ENCODE measurements around the gene KRT31.

The KRT31 gene

DNA sequence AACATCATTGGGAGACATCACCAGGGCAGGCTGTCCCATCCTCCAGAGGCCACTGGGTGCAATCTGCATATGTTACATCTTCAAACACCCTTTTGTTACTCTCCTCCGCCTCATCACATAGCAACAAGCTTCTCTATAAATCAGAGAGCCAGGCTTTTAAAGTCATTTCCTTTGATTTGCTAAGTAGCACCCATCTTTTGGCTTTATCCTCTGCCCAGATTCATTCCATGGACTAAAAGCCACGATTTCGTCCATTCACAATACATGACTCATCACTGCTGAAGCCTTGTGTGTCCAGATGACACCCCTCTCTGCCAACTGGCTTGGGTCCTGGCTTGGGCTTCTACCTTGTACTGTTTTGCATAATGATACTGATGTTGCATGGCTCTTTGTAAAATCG, 45.3 kb upstream of the KRT31 start:
- CTCF ChIA-PET: interaction anchor here (0.6 to 1.6 kb wide), 4 partner anchors 16 to 508 kb away, joined by 3 to 7 read pairs (median 4); no protein-coding TSS in a partner anchor
- POLR2A ChIA-PET: no interaction called here
- no peaks in the 10 kb centered on the region for H3K9me3 ChIP-seq (ENCODE audit: control insufficient read depth, insufficient read depth, low read depth, low read length)
- TF ChIP-seq ZNF621 (tag by site-specific recombination; IDR thresholded peaks at IDR 0.05): no peak
- TF ChIP-seq, protein P1, sequence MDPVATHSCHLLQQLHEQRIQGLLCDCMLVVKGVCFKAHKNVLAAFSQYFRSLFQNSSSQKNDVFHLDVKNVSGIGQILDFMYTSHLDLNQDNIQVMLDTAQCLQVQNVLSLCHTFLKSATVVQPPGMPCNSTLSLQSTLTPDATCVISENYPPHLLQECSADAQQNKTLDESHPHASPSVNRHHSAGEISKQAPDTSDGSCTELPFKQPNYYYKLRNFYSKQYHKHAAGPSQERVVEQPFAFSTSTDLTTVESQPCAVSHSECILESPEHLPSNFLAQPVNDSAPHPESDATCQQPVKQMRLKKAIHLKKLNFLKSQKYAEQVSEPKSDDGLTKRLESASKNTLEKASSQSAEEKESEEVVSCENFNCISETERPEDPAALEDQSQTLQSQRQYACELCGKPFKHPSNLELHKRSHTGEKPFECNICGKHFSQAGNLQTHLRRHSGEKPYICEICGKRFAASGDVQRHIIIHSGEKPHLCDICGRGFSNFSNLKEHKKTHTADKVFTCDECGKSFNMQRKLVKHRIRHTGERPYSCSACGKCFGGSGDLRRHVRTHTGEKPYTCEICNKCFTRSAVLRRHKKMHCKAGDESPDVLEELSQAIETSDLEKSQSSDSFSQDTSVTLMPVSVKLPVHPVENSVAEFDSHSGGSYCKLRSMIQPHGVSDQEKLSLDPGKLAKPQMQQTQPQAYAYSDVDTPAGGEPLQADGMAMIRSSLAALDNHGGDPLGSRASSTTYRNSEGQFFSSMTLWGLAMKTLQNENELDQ (tag by site-specific recombination; IDR thresholded peaks at IDR 0.05; ENCODE audit: low read depth): no peak
- TF ChIP-seq, protein P2, sequence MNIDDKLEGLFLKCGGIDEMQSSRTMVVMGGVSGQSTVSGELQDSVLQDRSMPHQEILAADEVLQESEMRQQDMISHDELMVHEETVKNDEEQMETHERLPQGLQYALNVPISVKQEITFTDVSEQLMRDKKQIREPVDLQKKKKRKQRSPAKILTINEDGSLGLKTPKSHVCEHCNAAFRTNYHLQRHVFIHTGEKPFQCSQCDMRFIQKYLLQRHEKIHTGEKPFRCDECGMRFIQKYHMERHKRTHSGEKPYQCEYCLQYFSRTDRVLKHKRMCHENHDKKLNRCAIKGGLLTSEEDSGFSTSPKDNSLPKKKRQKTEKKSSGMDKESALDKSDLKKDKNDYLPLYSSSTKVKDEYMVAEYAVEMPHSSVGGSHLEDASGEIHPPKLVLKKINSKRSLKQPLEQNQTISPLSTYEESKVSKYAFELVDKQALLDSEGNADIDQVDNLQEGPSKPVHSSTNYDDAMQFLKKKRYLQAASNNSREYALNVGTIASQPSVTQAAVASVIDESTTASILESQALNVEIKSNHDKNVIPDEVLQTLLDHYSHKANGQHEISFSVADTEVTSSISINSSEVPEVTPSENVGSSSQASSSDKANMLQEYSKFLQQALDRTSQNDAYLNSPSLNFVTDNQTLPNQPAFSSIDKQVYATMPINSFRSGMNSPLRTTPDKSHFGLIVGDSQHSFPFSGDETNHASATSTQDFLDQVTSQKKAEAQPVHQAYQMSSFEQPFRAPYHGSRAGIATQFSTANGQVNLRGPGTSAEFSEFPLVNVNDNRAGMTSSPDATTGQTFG (tag by site-specific recombination; IDR thresholded peaks at IDR 0.05; ENCODE audit: borderline replicate concordance): no peak
- no peaks in the 10 kb centered on the region for H3K4me1 ChIP-seq (ENCODE audit: control insufficient read depth, insufficient read depth, low read length)
- H3K4me3 ChIP-seq (ENCODE audit: low read depth, low read length): no peak overlapping the region
- H3K27ac ChIP-seq (ENCODE audit: extremely low read depth, low read depth, low read length): no peak overlapping the region
- H3K36me3 ChIP-seq (ENCODE audit: control insufficient read depth in 2 of 2, insufficient read depth in 1 of 2, low read length in 2 of 2): no peaks in the 10 kb centered on the region

DNA sequence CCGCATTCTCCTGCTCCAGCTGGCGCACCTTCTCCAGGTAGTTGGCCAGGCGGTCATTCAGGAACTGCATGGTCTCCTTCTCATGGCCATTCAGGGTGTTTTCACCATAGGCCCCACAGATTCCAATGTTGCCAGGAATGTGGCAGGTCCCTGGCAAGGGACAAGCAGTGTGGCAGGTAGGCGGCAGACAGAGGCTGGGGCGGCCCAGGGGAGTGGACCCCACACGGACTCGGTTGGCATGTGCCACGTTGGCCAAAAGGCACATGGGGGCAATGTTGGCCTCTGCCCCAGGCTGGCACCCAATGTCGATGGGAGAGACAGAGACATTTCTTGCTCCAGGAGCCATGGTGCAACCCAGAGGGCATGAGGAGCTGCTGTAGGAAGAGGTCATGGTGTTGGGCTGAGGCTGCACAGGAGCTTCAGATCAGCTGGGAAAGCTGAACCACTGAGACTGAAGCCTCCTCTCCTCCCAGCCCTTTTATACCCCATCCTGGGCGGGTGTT, 43.2 kb upstream of the KRT31 start, which contains the start of gene KRT38:
KRT38 (minus strand) TSS at position 453 of the 503 bp plus-strand sequence; CDS start at position 391, 62 bp downstream.
- POLR2A ChIA-PET: no interaction called here
- Histone ChIP-seq H3K4me1 (ENCODE audit: control insufficient read depth, insufficient read depth, low read length) (no peaks in the 10 kb centered on the region), H3K9me3 (ENCODE audit: control insufficient read depth, insufficient read depth, low read depth, low read length) (no peaks in the 10 kb centered on the region), H3K36me3 (ENCODE audit: control insufficient read depth in 2 of 2, insufficient read depth in 1 of 2, low read length in 2 of 2) (no peaks in the 10 kb centered on the region), H3K4me3 (ENCODE audit: low read depth, low read length) (no peak within 1 kb of the TSS), H3K27ac (ENCODE audit: extremely low read depth, low read depth, low read length) (no peak within 1 kb of the TSS)
- CTCF ChIA-PET: interaction anchor here (0.5 kb wide), 1 partner anchor 110 kb away, joined by 3 read pairs; no protein-coding TSS in a partner anchor
- no peak for TF ChIP-seq ZNF341 (tag by site-specific recombination; IDR thresholded peaks at IDR 0.05; ENCODE audit: low read depth)
- no peak for TF ChIP-seq KLF10 (tag by site-specific recombination; IDR thresholded peaks at IDR 0.05)

DNA sequence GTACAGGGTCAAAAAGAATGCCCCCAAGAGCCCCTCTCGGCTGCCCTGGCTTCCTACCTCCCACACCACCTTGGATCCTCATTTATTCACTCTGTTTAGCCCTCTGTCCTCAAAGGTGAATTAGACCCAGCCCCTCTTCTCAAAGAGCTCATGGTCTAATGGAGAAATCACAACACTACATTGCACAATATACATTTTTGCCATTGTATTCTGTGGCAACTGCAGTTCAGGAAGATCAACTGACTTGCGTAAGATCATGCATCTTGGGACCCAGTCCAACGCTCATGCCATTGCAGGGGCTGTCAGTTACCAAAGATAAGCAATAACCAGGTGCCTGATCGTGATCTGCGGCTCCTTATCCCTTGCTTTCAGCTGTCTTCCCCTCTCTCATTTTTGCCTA, 42.0 kb upstream of the KRT31 start:
- POLR2A ChIA-PET: interaction anchor here (0.7 kb wide), 1 partner anchor 17 kb away, joined by 4 read pairs; no protein-coding TSS in a partner anchor
- Histone ChIP-seq H3K9me3 (ENCODE audit: control insufficient read depth, insufficient read depth, low read depth, low read length) (no peaks in the 10 kb centered on the region), H3K4me1 (ENCODE audit: control insufficient read depth, insufficient read depth, low read length) (no peaks in the 10 kb centered on the region), H3K27ac (ENCODE audit: extremely low read depth, low read depth, low read length) (no peak overlapping the region), H3K4me3 (ENCODE audit: low read depth, low read length) (no peak overlapping the region), H3K36me3 (ENCODE audit: control insufficient read depth in 2 of 2, insufficient read depth in 1 of 2, low read length in 2 of 2) (no peaks in the 10 kb centered on the region)
- TF ChIP-seq ZNF112 (tag by site-specific recombination; IDR thresholded peaks at IDR 0.05): no peak
- TF ChIP-seq, protein P3, sequence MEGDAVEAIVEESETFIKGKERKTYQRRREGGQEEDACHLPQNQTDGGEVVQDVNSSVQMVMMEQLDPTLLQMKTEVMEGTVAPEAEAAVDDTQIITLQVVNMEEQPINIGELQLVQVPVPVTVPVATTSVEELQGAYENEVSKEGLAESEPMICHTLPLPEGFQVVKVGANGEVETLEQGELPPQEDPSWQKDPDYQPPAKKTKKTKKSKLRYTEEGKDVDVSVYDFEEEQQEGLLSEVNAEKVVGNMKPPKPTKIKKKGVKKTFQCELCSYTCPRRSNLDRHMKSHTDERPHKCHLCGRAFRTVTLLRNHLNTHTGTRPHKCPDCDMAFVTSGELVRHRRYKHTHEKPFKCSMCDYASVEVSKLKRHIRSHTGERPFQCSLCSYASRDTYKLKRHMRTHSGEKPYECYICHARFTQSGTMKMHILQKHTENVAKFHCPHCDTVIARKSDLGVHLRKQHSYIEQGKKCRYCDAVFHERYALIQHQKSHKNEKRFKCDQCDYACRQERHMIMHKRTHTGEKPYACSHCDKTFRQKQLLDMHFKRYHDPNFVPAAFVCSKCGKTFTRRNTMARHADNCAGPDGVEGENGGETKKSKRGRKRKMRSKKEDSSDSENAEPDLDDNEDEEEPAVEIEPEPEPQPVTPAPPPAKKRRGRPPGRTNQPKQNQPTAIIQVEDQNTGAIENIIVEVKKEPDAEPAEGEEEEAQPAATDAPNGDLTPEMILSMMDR (tag by site-specific recombination; IDR thresholded peaks at IDR 0.05): no peak
- no peak for TF ChIP-seq ZNF623 (tag by site-specific recombination; IDR thresholded peaks at IDR 0.05)
- no peak for TF ChIP-seq ZNF701 (tag by site-specific recombination; IDR thresholded peaks at IDR 0.05)
- no peak for TF ChIP-seq ZNF140 (tag by site-specific recombination; IDR thresholded peaks at IDR 0.05)
- no peak for TF ChIP-seq KLF10 (tag by site-specific recombination; IDR thresholded peaks at IDR 0.05)
- TF ChIP-seq ZBTB17 (tag by site-specific recombination; IDR thresholded peaks at IDR 0.05): no peak
- no peak for TF ChIP-seq BCL11B (tag by site-specific recombination; IDR thresholded peaks at IDR 0.05; ENCODE audit: low read depth)
- TF ChIP-seq, protein P4, sequence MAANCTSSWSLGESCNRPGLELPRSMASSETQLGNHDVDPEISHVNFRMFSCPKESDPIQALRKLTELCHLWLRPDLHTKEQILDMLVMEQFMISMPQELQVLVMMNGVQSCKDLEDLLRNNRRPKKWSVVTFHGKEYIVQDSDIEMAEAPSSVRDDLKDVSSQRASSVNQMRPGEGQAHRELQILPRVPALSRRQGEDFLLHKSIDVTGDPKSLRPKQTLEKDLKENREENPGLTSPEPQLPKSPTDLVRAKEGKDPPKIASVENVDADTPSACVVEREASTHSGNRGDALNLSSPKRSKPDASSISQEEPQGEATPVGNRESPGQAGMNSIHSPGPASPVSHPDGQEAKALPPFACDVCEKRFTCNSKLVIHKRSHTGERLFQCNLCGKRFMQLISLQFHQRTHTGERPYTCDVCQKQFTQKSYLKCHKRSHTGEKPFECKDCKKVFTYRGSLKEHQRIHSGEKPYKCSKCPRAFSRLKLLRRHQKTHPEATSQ (tag by site-specific recombination; IDR thresholded peaks at IDR 0.05): no peak
- TF ChIP-seq, protein P5, sequence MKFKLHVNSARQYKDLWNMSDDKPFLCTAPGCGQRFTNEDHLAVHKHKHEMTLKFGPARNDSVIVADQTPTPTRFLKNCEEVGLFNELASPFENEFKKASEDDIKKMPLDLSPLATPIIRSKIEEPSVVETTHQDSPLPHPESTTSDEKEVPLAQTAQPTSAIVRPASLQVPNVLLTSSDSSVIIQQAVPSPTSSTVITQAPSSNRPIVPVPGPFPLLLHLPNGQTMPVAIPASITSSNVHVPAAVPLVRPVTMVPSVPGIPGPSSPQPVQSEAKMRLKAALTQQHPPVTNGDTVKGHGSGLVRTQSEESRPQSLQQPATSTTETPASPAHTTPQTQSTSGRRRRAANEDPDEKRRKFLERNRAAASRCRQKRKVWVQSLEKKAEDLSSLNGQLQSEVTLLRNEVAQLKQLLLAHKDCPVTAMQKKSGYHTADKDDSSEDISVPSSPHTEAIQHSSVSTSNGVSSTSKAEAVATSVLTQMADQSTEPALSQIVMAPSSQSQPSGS (tag by site-specific recombination; IDR thresholded peaks at IDR 0.05; ENCODE audit: low read depth): no peak
- no peak for TF ChIP-seq ZBTB7A (tag by site-specific recombination; IDR thresholded peaks at IDR 0.05; ENCODE audit: low read depth)
- TF ChIP-seq ZNF433 (tag by site-specific recombination; IDR thresholded peaks at IDR 0.05; ENCODE audit: low read depth): no peak
- CTCF ChIA-PET: interaction anchor here (0.8 to 1.3 kb wide), 3 partner anchors 15 to 22 kb away, joined by 3 to 5 read pairs (median 3); partner anchors contain the start of gene KRT37

Measured in HEK293 (cell line).